SKM-1 treated with dmso at 0.1 percent for 144 hours (cell line): ENCODE data around the gene NOC2L.
A peak's percentile ranks its signal among the peaks of the same experiment; 100 is the strongest.

Experiments used
- DNase-seq: peaks from one replicate; lab custom pipeline; 2025; ENCODE audit not compliant: unreplicated experiment; lab: John Stamatoyannopoulos, UW

The NOC2L gene

DNA sequence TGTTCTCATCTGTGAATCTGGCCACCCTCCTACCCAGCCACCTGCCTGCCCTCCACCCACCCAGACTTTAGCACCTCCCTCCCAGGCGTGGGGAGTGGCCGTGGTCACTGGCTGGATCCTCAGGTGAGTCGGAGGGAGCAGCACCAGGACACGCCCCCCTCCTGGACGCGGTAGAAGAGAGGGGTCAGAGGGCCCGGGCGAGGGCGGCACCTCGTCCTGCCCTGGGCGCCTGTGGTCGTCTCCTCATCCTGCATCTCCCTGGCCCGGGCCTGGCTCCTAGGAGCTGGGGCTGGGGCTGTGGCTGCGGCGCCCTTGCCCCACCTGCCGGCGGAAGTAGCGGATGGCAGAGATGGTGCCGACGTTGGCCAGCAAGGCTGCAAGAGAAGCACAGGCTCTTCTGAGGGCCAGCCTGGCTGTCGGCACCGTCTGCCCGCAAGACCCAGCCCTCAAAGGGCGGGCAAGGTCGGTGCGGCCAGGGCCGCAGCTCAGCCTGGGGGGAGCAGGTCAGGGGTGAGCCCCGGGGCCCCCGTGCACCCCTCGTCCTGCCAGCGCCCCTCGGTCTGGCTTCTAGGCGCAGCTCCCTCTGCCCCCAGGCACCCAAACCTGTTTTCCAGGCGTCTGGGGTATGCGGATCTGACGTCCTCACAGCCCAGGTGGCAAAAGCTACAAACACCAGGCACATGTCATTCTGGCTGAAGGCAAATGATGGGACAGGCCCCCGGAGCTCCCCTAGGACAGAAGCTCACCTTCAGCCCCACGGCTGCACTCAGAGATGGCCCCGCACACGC is 17.0 kb upstream of the NOC2L start:
- peak; percentile 12 for DNase-seq

DNA sequence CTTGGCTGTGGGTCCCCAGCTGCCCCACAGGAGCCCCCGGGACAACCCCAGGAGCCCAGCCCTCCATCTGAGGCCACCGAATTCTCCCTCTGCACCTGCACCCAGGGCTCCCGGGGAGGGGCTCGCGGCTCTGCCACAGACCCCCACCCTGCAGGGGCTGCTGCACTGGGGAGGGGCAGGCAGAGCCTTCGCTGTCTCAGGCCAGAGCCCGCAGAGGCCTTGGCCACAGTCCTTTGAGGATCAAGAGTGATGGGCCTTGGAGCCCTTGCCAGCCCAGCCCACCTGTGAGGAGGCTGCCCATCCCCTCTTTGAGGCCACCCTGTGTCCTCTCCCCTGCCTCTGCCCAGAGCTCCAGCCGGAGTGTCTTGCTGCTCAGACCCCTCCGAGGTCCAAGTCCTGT is 16.3 kb upstream of the NOC2L start:
- no peak for DNase-seq

DNA sequence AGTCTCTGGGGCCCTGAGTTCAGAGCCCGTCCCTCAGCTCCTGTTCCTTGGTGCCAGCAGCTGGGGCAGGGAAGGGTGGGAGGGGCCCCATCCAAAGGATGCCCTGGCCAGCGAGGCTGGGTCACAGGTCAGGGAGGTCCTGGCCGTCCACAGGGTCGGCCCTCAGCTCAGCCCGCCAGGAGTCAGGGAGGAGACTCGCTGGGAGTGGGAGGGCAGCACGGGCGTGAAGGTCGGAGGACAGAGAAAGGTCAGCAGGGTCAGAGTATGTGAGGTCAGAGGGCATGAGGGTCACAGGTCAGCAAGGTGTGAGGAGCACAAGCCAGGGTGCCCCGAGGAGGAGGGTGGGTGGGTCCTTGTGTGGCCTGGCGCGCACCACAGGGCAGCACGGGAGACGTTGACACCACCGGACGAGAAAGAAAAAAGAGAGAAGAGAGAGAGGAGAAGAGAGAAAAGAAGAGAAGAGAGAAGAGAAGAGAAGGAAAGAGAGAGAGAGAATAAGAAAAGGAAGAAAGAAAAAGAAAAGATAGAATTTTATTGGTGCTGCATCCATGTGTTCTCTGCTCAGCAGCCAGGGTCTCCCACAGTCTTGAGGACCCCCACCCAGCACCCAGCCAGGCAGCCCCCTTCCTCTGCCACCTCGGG is 15.8 kb upstream of the NOC2L start:
- no peak for DNase-seq

DNA sequence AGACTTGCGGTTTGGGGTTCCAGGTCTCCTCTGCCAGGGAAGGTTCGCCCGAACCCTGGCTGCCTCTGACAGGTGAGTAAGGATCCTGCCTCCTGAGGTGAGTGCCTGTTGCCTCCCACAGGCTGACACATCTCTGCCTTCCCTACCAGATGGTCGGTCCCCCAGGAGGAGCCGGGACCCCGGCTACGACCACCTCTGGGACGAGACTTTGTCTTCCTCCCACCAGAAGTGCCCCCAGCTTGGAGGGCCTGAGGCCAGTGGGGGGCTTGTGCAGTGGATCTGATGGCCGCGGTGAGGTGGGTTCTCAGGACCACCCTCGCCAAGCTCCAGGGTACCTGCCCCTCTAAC is 15.2 kb upstream of the NOC2L start:
- no peak for DNase-seq

DNA sequence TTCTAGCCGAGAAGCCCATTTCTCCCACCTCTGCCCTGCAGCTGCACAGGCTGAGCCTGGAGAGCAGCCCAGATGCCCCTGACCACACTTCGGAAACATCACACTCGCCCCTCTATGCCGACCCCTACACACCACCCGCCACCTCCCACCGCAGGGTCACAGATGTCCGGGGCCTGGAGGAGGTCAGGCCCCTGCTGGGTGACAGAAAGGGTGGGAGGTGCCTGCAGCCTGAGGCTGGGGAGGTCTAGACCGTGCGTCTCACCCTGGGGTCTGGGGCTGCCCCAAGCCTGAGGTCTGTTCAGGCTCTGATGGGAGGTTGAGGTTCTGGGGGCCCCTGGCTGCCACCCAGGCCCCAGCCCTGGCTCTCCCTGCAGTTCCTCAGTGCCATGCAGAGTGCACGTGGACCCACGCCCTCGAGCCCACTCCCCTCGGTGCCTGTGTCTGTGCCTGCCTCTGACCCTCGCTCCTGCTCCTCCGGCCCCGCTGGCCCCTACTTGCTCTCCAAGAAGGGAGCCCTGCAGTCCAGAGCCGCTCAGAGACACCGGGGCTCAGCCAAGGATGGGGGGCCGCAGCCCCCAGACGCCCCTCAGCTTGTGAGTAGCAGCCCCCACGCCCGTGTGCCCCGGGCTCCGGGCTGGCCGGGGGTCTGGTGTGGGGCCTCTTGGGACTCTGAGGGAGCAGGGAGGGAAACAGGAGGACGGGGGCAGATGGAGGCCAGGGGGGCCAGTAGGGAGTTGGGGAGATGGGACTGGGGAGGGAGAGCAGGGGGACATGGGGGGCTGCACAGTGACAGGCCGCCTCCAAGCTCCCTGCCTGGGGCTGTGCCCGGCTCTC is 14.6 kb upstream of the NOC2L start:
- DNase-seq = no peak

DNA sequence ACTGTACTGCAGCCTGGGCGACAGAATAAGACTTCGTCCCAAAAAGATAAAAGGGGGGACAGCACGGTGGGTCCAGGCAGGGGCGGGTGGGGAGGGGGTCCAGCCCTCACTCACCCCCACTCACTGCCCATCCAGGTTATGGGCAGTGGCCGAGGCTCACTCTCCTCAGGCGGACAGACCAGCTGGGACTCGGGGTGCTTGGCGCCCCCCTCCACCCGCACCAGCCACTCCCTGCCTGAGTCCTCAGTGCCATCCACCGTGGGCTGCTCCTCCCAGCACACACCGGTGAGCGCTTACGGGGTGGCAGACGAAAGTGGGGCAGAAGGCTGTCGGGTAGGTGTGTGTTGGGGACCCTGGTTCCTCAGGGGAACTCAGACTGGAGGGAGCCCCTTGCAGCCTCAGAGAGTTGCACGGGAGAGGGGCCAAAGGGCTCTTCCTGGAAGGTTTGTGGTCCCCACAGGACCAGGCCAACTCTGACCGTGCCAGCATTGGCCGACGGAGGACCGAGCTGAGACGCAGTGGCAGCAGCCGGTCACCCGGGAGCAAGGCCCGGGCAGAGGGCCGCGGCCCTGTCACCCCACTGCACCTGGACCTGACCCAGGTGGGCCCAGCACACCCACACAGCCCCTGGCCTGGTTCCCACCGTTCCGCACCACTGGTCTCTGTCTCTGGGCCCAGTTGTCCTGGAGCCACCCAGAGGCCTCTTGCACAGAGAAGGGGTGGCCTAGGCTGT is 13.8 kb upstream of the NOC2L start:
- DNase-seq = no peak

DNA sequence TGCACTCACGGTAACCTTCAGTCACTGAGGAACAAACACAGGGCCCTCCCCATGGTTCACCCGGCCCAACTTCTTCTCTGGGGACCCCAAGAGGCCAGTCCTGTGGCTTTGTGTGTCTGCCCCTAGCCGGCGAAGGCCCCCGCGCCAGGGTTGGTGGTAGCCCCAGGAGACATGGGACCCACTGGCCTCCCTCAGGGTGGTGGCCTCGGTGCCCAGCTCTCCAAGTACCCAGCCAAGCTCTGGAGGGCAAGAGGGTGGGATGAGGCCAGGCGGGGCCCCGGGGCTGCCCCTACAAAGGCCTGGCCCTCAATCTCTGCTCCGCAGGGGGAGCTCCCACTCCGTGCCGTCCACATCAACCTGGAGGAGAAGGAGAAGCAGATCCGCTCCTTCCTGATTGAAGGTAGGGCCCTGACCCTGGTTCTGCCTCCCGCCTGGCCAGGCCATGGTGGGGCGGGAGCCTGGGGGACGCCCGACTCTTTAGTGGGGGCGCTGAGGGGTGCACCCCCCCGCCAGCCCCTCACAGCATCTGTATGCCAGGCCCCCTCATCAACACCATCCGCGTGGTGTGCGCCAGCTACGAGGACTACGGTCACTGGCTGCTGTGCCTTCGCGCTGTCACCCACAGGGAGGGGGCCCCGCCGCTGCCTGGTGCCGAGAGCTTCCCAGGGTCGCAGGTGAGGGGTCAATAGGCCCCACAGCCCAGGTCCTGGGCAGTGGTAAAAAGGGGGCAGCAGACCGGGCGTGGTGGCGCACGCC is 12.9 kb upstream of the NOC2L start:
- DNase-seq = no peak

DNA sequence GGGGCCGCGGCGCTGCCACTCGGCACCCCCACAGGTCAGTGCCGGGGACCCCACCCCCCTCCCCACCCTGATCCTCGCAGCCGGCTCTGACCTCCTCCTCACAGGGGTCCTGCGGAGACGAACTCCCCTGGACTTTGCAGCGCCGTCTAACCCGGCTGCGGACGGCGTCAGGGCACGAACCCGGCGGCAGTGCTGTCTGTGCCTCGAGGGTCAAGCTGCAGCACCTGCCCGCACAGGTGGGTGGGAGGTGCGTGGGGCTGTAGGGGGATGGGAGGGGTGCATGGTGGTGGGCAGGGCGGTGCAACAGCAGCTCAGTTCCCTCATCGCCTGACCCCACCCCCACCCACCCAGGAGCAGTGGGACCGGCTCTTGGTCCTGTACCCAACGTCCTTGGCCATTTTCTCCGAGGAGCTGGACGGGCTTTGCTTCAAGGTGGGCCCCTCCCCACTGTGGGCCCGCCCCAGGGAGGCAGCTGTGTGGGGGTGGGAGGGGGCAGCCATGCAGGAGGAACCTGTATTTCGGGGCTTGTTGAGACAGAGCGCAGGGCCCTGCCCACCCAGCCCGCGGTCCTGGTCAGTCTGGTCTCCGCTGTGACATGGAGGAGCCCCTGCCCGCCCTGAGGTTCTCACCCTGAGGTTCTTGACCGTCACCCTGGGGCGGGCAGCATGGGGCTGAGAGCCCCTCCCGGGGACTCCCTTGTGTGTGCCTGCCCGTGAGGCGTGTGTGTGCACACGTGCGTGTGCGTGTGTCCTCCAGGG is 12.1 kb upstream of the NOC2L start:
- no peak for DNase-seq

DNA sequence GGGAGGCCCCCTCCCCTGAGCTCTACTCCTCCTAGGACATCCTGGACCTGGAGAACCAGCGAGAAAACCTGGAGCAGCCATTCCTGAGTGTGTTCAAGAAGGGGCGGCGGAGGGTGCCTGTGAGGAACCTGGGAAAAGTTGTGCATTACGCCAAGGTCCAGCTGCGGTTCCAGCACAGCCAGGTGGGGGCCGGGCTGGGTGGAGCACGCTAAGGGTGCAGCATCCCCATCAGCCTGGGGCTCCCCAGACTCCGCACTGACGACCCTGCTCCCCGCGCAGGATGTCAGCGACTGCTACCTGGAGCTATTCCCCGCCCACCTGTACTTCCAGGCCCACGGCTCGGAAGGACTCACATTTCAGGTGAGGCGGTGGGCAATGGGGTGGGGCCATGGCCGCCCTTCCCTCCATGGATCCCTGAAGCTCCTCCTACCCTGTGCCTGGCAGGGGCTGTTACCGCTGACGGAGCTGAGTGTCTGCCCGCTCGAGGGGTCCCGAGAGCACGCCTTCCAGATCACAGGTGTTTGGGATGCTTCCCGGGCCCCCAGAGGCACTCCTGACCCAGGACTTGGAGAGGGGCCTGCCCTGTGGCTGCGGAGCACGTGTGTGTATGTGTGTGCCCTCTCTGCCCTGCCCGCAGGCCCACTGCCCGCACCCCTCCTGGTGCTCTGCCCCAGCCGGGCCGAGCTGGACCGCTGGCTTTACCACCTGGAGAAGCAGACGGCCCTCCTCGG is 11.4 kb upstream of the NOC2L start:
- no peak for DNase-seq

DNA sequence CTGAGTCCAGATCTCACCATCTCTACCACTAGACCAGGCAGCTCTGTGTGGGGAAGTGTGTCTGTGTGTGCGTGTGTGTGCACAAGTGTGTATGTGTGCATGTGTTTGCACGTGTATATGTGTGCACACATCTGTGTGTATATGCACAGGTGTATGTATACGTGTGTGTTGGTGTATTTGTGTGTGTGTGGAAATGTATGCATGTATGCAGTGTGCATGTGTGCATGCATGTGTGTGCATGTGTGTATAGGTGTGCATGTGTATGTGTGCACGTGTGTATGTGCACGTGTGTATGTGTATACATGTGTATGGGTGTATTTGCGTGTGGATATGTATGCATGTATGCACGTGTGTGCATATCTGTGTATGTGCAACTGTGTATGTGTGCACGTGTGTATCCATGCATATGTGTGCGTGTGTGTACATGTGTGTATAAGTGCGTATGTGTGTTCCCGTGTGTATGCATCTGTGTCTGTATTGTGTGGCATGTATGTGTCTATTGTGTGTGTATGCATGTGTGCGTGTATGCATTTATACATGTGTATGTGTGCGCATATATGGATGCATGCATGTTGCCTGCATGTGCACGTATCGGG is 10.3 kb upstream of the NOC2L start:
- no peak for DNase-seq

DNA sequence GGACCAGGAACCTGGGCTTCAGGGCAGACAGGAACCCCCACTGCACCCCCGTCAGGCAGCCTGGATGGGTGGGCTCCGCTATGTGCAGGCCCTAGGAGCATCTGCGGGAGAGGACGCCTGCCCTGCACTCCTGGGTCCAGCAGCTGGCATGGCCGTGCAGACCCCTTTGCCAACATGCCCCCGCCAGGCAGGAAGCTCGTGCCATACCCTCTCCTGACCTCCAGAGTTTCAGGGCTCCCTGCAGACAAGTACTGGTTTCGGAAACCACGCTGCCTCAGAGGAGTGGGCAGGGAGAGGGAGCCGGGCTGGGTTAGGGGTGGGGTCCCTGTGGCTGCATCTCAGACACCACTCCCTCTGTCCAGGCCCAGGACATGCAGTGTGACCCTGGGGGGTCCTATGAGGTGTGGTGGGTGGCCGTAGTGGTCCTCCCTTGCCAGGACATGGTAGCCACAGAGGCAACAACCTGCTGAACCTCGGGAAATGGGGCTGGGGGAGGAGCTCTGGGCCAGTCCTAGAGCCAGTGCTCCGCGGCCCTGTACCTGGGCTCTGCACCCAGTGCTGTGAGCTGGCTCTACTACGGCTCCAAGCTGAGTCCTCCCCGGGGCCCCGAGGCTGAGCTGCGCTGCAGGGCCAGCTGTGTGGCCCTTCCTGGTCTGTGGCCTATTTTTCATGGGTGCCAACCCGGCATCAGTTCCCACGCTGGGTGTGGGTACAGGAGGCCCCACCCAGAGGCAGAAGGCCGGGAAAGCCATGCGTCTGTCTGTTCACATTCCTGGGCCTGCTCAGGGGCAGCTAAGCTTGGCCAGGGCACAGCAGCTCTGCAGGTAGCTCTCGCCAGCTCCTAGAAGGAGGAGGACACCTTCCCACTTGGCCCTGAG is 8.6 kb upstream of the NOC2L start:
- DNase-seq = no peak

DNA sequence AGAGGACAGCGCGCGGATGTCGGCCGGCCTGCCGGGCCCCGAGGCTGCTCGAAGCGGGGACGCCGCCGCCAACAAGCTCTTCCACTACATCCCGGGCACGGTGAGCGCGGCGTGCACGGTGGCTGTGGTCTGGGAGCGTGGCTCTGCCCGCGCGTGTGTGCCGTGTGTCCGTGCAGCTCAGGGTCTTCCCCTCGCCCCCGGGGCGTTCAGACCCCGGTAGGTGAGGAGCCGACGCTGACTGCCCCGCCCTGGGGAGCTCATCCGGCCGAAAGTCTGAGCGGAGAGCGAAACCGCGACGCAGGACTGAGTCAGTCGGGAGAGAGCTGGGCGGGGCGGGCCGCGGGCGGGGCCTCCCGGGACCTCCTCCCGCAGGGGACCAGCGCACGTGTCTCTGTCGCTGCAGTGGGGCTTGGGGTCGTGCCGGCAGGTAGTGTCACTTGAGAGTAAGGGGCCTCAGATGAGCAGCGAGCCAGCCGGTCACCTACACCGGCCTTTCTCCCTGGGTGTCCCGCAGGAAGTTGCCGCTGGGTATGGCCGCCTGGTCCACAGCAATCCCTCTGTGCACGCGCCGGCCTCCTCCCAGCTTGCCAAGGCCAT is 7.7 kb upstream of the NOC2L start:
- peak; percentile 41 for DNase-seq

DNA sequence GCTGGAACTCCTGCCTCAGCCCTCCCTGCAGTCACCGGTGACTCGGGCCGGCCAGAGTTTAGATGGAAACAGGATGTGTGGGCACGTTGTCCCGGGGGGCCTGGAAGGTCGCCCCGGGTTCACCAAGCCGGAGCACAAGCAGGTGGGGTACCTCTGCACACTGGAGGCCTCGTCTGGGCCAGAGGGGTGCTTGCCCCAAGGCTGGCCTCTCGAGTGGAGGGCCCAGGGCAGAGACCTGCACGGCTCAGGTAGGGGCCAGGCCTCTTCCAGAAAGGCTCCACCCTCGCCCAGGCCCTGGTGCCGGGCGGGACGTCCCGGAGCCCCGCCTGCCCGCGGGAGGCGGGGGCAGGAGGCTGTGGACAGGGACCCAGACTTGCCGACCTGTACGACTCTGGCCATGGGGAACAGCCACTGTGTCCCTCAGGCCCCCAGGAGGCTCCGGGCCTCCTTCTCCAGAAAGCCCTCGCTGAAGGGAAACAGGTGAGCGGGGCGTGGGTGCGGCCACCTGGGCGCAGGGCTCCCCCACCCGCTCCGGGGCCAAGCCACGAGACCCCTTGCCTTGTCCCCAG is 7.2 kb upstream of the NOC2L start, which contains the start of gene PLEKHN1:
TSS of gene PLEKHN1 (plus strand) at position 348 of the 569 bp plus-strand sequence. CDS start at position 398, 50 bp downstream.
- no peak for DNase-seq

DNA sequence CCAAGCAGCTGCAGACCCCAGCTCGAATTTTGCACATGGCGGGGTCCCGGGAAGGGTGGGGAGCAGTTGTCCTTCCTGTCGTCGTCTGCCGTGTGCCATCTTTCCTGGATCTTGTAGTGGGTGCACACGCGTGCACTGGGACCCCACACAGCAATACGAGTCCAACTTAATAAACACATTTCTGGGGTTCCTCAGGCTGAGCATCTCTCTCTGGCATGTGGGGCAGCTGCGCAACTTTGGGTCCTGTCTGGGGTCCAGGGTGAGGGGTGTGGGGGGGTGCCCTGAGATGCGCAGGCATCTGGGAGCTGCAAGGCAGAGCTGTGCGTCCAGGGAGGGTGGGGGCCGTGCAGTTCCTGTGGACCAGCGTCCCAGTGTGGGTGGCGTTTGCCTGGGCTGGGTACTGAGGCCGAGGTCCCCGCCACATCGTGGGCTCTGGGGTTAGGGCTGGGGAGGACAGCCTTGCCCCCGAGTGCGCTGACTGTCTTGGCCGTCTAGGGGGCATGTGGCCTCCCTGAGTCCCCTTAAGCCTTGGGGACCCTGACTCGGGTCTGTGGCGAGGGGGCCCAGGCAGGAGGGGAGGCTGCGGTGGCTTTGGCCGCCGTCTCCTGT is 6.6 kb upstream of the NOC2L start:
- no peak for DNase-seq

DNA sequence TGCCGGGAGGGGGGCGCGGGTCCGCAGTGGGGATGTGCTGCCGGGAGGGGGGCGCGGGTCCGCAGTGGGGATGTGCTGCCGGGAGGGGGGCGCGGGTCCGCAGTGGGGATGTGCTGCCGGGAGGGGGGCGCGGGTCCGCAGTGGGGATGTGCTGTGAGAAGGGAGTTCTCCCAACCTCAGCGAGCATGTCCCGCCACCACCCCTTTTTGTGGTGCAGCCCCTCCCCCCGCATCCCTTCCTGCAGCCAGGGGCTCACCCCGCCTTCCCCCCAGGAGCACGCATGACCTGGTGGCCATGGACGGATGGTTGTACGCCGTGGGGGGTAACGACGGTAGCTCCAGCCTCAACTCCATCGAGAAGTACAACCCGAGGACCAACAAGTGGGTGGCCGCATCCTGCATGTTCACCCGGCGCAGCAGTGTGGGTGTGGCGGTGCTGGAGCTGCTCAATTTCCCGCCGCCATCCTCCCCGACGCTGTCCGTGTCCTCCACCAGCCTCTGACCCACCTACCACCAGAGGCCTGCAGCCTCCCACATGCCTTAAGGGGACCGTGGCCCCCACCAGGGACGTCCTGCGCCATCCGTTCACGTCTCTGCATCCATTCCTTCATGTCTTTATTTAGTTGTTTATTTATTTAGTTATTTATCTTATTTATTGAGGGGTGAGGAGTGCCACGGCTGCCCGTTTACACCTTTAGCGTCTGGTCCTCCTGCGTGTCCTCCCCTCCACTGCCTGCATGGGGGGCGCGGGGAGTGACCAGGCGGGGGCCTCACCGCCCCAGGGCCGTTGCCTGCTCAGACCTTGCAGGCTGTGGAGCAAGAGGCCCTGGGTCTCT is 5.9 kb upstream of the NOC2L start:
- DNase-seq = no peak
